Neutrophil (primary cell): Measurements from ENCODE around the gene SF1.
A peak's percentile ranks its signal among the peaks of the same experiment; 100 is the strongest.

Source experiments
- H3K27ac ChIP-seq: fragments of 200-600 bp; sonication (generic); 2 replicates; pipeline ENCODE4 v1.5.1; 2016; ENCODE audit warnings: mild to moderate bottlenecking, moderate library complexity
- H3K27me3 ChIP-seq: fragments of 200-600 bp; sonication (generic); 2 replicates; pipeline ENCODE4 v1.6.0; 2016; ENCODE audit warnings: mild to moderate bottlenecking
- H3K36me3 ChIP-seq: fragments of 200-600 bp; sonication (generic); 2 replicates; pipeline ENCODE4 v1.5.1; 2017
- H3K4me1 ChIP-seq, 2 experiments: fragments of 200-600 bp in 1 of 2; sonication (generic) in 1 of 2; 1 replicate in 1 of 2; 2 replicates in 1 of 2; pipeline versions ENCODE4 v1.5.1 to v1.6.1; 2013 to 2016; ENCODE audit warnings: low read depth in 1 of 2, low read length in 1 of 2, mild to moderate bottlenecking in 1 of 2, moderate library complexity in 1 of 2; ENCODE audit not compliant: control insufficient read depth in 1 of 2, insufficient read depth in 1 of 2
- H3K4me3 ChIP-seq, 2 experiments: fragments of 200-600 bp in 1 of 2; sonication (generic) in 1 of 2; 1 replicate in 1 of 2; 2 replicates in 1 of 2; pipeline ENCODE4 v1.5.1; 2013 to 2016; ENCODE audit warnings: low read depth in 1 of 2, low read length in 1 of 2, mild to moderate bottlenecking in 1 of 2, moderate library complexity in 1 of 2
- H3K9me3 ChIP-seq: fragments of 200-600 bp; sonication (generic); 2 replicates; pipeline ENCODE4 v1.5.1; 2016
- CTCF ChIP-seq: fragments of 200-600 bp; sonication (generic); IDR thresholded peaks from 2 replicates; pipeline ENCODE4 v1.5.1; 2016; ENCODE audit warnings: antibody characterized with exemption

Gene SF1

GRCh38 chr11:64802370-64803157, 24.2 kb upstream of the SF1 start:
- peak overlapping the region; percentile 88 for H3K27ac ChIP-seq
- H3K27me3 ChIP-seq: no peaks in the 10 kb centered on the region
- no peaks in the 10 kb centered on the region for H3K9me3 ChIP-seq
- peaks cover 37% of the 10 kb centered on the region for H3K36me3 ChIP-seq
- H3K4me3 ChIP-seq: peak overlapping the region; percentile 80 to 91
- no peak for TF ChIP-seq CTCF
- H3K4me1 ChIP-seq: peaks cover 35 to 37% of the 10 kb centered on the region in 2 experiments

DNA sequence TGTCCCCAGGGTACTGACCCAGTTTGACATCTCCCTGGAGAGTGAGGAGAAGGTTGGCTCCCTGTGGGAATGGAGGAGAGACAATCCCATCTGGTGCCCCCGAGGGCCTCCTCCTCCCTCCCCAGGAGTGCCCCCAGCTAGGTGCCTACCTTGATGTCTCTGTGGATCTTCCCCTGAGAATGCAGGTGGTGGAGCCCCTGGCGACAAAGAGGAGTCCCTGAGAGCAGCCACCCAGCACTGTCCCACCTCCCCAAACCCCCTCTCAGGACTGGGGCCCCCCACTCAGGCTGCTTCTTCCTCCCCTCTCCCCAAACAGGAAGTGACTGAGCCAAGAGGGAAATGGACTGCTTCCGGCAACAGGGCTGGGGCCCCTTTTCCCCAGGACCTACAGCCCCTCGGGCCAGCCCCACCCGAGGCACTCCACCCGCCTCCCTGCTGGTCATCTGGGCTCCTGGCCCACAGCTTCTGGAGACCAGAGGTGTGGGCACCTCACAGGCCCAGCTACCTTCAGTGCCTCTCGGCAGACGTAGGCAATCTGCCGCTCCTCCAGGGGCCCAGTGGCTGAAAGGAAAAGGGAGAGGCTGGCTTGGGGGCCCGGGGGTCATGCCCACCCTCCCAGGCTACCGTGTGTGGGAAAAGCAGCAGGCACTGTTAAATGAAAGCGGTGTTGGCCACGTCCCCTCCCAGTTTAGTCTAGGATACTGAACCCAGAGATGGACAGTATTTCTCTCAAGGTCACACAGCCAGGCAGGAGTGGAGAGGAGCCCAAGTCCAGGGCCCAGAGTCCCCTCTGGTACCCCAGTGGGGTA, 23.4 kb upstream of the SF1 start:
- Histone ChIP-seq H3K4me3 (peak overlapping the region; percentile 80 to 91), H3K9me3 (no peaks in the 10 kb centered on the region), H3K36me3 (peaks cover 45% of the 10 kb centered on the region), H3K4me1 (peaks cover 37 to 44% of the 10 kb centered on the region in 2 experiments), H3K27ac (peak overlapping the region; percentile 88), H3K27me3 (no peaks in the 10 kb centered on the region)
- TF ChIP-seq CTCF: no peak

DNA sequence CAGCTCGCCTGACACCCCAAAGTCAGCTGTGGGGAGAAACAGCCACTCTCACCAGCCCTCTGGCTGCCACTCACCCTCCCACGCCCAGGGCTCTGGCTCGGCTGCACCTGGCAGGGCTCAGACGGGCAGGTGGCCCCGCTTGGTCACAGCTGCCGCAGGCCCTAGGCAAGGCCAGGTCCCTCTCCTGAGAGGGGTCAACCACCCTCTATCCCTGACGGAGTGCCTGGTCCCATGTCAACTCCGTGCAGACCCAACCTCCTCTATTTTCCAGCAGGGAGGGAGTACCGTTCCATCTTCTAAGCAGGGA, 22.8 kb upstream of the SF1 start:
- Histone ChIP-seq H3K4me3 (peak overlapping the region; percentile 80 to 91), H3K27me3 (no peaks in the 10 kb centered on the region), H3K9me3 (no peaks in the 10 kb centered on the region), H3K4me1 (peaks cover 43 to 51% of the 10 kb centered on the region in 2 experiments), H3K36me3 (peaks cover 52% of the 10 kb centered on the region), H3K27ac (peak overlapping the region; percentile 88)
- no peak for TF ChIP-seq CTCF

DNA sequence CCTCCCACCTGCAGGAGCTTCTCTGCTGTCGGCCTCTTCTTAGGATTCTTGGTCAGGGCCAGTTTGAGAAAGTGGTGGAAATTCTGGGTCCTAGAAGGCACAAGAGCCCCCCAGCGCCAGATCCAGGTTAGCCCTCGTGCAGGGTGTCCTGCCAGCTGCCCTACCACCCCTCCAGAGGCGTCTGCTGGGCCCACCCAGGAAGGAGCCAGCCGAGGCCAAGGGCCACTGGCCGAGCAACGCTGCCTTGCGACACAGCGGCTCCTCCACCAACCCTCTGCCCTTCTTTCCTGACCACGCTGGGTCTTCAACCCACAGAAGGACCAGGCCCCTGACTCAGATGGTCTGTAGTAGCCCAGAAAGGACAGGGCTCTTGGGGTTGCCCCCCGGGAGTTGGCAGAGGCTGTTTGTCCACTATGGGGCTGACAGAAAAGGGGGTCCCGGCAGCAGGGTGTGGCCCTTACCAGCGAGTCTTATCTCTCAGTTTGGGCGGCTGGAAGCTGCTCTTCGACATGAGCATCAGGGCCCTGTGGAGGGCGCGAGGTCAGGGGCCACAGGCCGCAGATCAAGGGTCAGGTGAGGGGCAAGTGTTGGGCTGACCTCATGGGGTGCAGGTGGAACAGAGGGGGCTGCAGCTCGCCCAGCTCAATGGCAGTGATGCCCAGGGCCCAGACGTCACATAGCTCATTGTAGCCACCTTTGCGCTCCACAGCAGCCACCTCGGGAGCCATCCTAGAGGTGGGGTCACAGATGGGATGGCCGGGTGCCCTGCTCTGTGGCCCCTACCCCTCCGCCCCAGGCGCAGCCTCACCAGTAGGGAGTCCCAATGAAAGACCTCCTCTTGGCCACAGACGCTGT, 22.2 kb upstream of the SF1 start:
- Histone ChIP-seq H3K9me3 (no peaks in the 10 kb centered on the region), H3K27ac (peak overlapping the region; percentile 88), H3K4me1 (peaks cover 43 to 52% of the 10 kb centered on the region in 2 experiments), H3K27me3 (no peaks in the 10 kb centered on the region), H3K4me3 (peak overlapping the region in 1 of 2 experiments; percentile 91), H3K36me3 (peaks cover 57% of the 10 kb centered on the region)
- TF ChIP-seq CTCF: no peak

GRCh38 chr11:64799623-64800302, 21.4 kb upstream of the SF1 start:
- Histone ChIP-seq H3K27me3 (no peaks in the 10 kb centered on the region), H3K9me3 (no peaks in the 10 kb centered on the region), H3K4me1 (peaks cover 43 to 52% of the 10 kb centered on the region in 2 experiments), H3K27ac (peak overlapping the region; percentile 88), H3K4me3 (no peak overlapping the region), H3K36me3 (peaks cover 60% of the 10 kb centered on the region)
- TF ChIP-seq CTCF: no peak
